ENCODE results near the gene EPB41L2.

Gene EPB41L2

DNA sequence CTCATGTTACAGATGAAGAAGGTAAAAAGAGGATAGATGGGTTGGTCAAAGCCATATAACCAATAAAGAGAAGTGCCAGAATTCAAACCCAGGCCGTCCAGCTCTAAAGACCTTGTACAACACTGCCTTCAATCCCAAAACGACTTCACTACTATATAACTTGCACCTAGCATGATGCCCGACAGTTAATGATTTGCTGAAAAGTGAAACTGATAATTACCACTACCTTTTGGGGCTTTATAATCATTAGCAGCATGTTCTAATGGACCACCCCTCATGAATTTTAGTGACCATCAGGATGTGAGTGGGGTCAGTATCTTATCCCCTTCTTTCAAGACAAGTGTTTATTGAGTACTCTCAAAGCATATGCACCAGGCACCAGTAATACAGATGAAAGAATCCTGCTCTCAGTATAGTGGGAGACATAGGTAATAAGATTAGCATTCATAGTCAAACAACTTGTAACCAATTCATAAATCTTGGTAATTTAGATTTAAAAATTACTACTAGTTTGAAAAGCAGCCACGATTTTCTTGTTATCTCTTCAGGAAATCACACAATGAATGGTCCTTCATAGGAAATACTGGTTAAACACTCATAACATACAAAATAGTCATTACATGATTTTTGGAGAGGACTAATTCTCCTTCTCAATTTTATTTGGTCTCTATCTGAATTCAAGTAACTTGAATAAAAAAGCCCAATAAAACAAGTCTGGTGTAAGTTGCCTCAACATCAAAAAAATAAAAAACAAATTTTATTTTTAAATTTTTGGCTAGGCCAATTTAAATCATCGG is 98.0 kb downstream of the EPB41L2 start:
- TF ChIP-seq TAF1 (IDR thresholded peaks at IDR 0.05; ENCODE audit: borderline replicate concordance, insufficient read depth, low read length): no peak
- no peak for TF ChIP-seq POLR2AphosphoS5 (IDR thresholded peaks at IDR 0.05; ENCODE audit: low read depth, low read length)
- no peak for TF ChIP-seq SIN3A (IDR thresholded peaks at IDR 0.05; ENCODE audit: borderline replicate concordance, insufficient read depth, low read length)
- no peak for TF ChIP-seq REST (IDR thresholded peaks at IDR 0.05; ENCODE audit: insufficient read depth in 1 of 2, low read depth in 2 of 2, low read length in 2 of 2)
- no peak for TF ChIP-seq FOXP2 (optimal IDR thresholded peaks at IDR 0.05; ENCODE audit: borderline replicate concordance, extremely low read depth, extremely low read length, insufficient read depth)

DNA sequence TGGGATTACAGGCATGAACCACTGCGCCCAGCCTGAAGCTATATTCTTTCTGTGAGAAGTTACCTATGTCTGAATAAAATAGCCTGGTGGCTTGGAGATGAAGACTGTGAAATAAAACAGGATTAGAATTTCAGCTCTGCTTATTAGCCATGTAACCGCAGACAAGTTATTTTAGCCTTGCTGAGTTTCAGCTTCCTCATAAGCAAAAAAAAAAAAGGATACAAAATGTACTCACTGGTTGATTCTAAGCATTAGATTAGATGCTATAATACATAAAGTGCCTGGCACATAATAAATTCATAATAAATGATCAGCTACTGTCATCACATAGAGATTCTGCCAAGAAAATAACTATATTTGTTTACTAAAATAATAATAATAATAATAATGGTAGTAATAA is 98.8 kb downstream of the EPB41L2 start:
- TF ChIP-seq TAF1 (IDR thresholded peaks at IDR 0.05; ENCODE audit: borderline replicate concordance, insufficient read depth, low read length) (no peak), SIN3A (IDR thresholded peaks at IDR 0.05; ENCODE audit: borderline replicate concordance, insufficient read depth, low read length) (no peak), REST (IDR thresholded peaks at IDR 0.05; ENCODE audit: insufficient read depth in 1 of 2, low read depth in 2 of 2, low read length in 2 of 2) (no peak), FOXP2 (optimal IDR thresholded peaks at IDR 0.05; ENCODE audit: borderline replicate concordance, extremely low read depth, extremely low read length, insufficient read depth) (no peak)

DNA sequence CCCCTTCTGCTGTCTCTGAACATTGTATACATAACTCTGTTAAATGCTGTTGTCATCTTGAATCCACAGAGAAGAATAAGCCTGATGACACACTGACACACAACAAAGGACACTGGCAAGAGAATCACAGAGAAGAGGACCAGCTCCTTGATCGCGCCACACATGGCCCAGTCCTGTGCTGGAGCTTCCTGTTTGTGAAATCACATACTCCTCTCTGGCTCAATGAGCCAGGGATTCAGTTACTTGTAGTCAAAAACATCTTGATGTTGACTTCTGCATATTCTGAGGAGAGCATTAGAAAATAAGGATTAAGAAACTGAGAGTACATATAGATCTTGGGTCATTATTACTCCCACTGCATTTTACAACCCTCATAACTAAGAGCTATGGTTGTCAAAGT is 100.1 kb downstream of the EPB41L2 start:
- TF ChIP-seq TAF1 (IDR thresholded peaks at IDR 0.05; ENCODE audit: borderline replicate concordance, insufficient read depth, low read length) (no peak), FOXP2 (optimal IDR thresholded peaks at IDR 0.05; ENCODE audit: borderline replicate concordance, extremely low read depth, extremely low read length, insufficient read depth) (no peak), POLR2AphosphoS5 (IDR thresholded peaks at IDR 0.05; ENCODE audit: low read depth, low read length) (no peak)

DNA sequence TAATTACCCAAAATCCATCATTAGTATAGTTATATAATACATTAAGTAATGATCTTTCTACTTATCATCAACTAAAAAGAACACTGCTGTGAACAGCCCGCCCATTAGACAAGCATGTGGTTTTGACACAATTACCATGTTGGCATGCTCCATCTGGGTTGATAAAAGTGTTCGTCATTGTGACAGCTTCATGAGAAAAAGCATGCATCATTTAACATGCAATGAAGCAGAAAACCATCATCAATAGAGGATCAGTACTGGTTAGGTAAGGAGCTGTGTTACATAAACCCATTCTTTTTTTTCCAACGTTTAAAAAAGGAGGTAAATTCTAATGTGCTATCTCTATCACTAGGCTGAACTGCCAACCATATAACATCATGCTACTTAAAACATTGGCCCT is 101.9 kb downstream of the EPB41L2 start:
- no peak for TF ChIP-seq FOXP2 (optimal IDR thresholded peaks at IDR 0.05; ENCODE audit: borderline replicate concordance, extremely low read depth, extremely low read length, insufficient read depth)
- TF ChIP-seq REST (IDR thresholded peaks at IDR 0.05; ENCODE audit: insufficient read depth in 1 of 2, low read depth in 2 of 2, low read length in 2 of 2): no peak
- TF ChIP-seq SIN3A (IDR thresholded peaks at IDR 0.05; ENCODE audit: borderline replicate concordance, insufficient read depth, low read length): no peak
- no peak for TF ChIP-seq POLR2AphosphoS5 (IDR thresholded peaks at IDR 0.05; ENCODE audit: low read depth, low read length)
- TF ChIP-seq TAF1 (IDR thresholded peaks at IDR 0.05; ENCODE audit: borderline replicate concordance, insufficient read depth, low read length): no peak

- TF ChIP-seq SIN3A (IDR thresholded peaks at IDR 0.05; ENCODE audit: borderline replicate concordance, insufficient read depth, low read length) (no peak), POLR2AphosphoS5 (IDR thresholded peaks at IDR 0.05; ENCODE audit: low read depth, low read length) (no peak), TAF1 (IDR thresholded peaks at IDR 0.05; ENCODE audit: borderline replicate concordance, insufficient read depth, low read length) (no peak), FOXP2 (optimal IDR thresholded peaks at IDR 0.05; ENCODE audit: borderline replicate concordance, extremely low read depth, extremely low read length, insufficient read depth) (no peak), REST (IDR thresholded peaks at IDR 0.05; ENCODE audit: insufficient read depth in 1 of 2, low read depth in 2 of 2, low read length in 2 of 2) (no peak)
These were observed 103.1 kb downstream of the EPB41L2 start for GRCh38 chr6:130959951-130960350.
